Right lobe of liver (tissue), 4 donors: Measurements from ENCODE around the gene SH3PXD2A.
A peak's percentile ranks its signal among the peaks of the same experiment; 100 is the strongest.

ENCODE experiments used
- POLR2A ChIP-seq: fragments of 450-650 bp; IDR thresholded peaks from one replicate; pipeline ENCODE4 v1.6.1; 2017; ENCODE audit warnings: antibody characterized with exemption, mild to moderate bottlenecking
- TF ChIP-seq, protein P1 (sequence below), 4 donors: fragments of 200-600 bp in 3 of 4; fragments of 450-650 bp in 1 of 4; IDR thresholded peaks; one replicate each; pipeline versions ENCODE4 v1.5.1 to v1.8.0; 2016 to 2022; ENCODE audit warnings: antibody characterized with exemption in 4 of 4, mild to moderate bottlenecking in 2 of 4
- donor health status: DM: no; HTN: no; CAD: no.
- donor health status: DM: no; HTN: no; CAD: no.
- donor health status: DM: no; HTN: yes; CAD: no.

DNA sequence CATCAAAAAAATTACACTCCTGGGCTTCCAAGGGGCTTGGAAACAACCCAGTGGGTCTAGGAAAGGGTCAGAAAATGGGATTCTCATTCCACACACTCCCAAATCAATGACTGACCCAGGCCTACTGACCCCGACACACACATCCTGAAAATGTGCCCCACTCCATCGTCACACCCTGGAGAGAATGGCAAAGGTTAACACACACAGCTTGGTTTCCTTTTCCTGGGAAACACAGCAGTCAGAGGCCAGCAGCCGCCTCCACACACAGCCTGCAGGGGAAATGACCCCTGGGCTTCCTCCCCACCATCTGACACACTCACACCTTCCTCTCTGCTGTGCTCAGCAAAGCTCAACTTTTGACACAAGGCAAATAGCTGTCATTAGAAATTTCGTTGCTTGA is 42.9 kb downstream of the SH3PXD2A start:
- TF ChIP-seq, protein P1, sequence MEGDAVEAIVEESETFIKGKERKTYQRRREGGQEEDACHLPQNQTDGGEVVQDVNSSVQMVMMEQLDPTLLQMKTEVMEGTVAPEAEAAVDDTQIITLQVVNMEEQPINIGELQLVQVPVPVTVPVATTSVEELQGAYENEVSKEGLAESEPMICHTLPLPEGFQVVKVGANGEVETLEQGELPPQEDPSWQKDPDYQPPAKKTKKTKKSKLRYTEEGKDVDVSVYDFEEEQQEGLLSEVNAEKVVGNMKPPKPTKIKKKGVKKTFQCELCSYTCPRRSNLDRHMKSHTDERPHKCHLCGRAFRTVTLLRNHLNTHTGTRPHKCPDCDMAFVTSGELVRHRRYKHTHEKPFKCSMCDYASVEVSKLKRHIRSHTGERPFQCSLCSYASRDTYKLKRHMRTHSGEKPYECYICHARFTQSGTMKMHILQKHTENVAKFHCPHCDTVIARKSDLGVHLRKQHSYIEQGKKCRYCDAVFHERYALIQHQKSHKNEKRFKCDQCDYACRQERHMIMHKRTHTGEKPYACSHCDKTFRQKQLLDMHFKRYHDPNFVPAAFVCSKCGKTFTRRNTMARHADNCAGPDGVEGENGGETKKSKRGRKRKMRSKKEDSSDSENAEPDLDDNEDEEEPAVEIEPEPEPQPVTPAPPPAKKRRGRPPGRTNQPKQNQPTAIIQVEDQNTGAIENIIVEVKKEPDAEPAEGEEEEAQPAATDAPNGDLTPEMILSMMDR (IDR thresholded peaks at IDR 0.05), result peak in 1 of 4 donors; percentile 6
- no peak for TF ChIP-seq POLR2A
